ENCODE measurements around the gene SH3BP5.

- TF ChIP-seq POLR2A (IDR thresholded peaks at IDR 0.05): no peak
- TF ChIP-seq CTCF (IDR thresholded peaks at IDR 0.05): no peak
Measured at GRCh38 chr3:15354485-15354884, 22.1 kb upstream of the SH3BP5 start.

Measured in adrenal gland (tissue), 5 donors.